ENCODE data around the gene EXOC3.

The EXOC3 gene

DNA sequence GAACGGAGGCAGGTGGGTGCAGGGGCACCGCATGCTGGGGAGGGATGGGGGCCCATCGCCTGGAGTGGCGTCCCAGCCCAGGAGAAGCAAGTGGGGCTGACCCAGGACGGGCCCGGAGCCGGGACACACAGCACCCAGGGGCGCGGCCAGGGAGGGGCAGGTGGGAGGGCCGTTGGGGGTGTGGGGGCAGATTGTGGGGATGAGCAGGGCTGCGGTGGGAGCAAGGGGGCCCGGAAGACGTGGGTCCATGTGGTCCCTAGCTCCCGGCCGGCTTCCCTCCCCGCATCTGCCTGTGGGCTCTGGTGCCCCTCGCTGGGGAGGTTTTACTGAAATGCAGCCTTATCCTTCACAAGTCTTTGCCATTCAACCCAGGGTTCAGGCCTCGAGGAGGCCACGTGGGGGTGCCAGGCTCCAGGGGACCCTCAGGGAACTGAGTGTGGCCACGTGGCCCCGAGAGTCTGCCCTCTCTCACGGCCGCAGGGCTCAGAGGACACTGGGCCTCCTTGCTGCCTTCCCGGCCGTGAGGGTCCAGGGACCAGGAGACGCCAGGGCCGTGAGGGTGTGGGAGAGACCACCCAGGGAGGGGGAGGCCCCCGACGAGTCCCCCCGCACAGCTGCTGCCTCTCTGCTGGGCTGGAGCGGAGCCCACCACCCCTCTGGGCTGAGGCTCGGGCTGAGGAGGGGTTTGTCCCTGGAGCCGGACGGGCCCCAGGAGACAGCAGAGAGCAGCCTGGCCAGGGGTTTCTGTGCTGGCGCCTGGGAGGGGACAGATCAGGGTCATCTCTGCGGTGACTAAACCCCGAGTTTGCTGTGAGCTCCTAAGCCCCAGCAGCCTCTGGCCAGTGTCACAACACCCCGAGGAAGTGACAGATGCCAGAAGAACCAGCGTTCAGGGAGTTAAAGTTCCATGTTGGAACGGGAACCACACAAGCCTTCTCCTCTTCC lies 46.0 kb downstream of the EXOC3 start:
- DNase-seq (ENCODE audit: low read depth, low spot score): no peak
- no peak overlapping the region for H3K4me3 ChIP-seq (ENCODE audit: low read depth, low read length)
- CTCF ChIA-PET: no interaction called here
- POLR2A ChIA-PET: no interaction called here
- TF ChIP-seq, protein P1, sequence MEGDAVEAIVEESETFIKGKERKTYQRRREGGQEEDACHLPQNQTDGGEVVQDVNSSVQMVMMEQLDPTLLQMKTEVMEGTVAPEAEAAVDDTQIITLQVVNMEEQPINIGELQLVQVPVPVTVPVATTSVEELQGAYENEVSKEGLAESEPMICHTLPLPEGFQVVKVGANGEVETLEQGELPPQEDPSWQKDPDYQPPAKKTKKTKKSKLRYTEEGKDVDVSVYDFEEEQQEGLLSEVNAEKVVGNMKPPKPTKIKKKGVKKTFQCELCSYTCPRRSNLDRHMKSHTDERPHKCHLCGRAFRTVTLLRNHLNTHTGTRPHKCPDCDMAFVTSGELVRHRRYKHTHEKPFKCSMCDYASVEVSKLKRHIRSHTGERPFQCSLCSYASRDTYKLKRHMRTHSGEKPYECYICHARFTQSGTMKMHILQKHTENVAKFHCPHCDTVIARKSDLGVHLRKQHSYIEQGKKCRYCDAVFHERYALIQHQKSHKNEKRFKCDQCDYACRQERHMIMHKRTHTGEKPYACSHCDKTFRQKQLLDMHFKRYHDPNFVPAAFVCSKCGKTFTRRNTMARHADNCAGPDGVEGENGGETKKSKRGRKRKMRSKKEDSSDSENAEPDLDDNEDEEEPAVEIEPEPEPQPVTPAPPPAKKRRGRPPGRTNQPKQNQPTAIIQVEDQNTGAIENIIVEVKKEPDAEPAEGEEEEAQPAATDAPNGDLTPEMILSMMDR (IDR thresholded peaks at IDR 0.05; ENCODE audit: insufficient read depth, low read length, missing control alignments): no peak

DNA sequence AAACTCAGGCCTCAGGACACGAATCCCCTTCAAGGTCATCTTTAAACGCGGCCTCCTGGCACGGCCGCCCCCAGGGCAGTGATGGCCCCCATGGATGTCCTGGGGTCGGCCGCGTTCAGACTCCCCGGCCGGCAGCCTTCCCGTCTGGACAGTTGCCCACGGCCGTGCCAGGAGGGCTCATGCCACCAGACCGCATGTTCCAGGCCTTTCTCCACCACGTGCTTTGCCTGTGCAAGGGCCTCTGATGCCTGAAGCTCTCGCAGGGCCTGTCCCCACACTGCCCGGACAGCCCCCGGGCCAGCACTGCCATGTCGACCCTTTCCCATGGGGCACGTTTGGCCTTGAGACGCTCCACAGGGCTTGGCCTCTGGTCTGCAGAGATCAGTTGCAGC lies 46.7 kb downstream of the EXOC3 start:
- POLR2A ChIA-PET: no interaction called here
- no peak for DNase-seq (ENCODE audit: low read depth, low spot score)
- CTCF ChIA-PET: no interaction called here
- TF ChIP-seq, protein P1 (IDR thresholded peaks at IDR 0.05; ENCODE audit: insufficient read depth, low read length, missing control alignments): no peak
- H3K4me3 ChIP-seq (ENCODE audit: low read depth, low read length): no peak overlapping the region

DNA sequence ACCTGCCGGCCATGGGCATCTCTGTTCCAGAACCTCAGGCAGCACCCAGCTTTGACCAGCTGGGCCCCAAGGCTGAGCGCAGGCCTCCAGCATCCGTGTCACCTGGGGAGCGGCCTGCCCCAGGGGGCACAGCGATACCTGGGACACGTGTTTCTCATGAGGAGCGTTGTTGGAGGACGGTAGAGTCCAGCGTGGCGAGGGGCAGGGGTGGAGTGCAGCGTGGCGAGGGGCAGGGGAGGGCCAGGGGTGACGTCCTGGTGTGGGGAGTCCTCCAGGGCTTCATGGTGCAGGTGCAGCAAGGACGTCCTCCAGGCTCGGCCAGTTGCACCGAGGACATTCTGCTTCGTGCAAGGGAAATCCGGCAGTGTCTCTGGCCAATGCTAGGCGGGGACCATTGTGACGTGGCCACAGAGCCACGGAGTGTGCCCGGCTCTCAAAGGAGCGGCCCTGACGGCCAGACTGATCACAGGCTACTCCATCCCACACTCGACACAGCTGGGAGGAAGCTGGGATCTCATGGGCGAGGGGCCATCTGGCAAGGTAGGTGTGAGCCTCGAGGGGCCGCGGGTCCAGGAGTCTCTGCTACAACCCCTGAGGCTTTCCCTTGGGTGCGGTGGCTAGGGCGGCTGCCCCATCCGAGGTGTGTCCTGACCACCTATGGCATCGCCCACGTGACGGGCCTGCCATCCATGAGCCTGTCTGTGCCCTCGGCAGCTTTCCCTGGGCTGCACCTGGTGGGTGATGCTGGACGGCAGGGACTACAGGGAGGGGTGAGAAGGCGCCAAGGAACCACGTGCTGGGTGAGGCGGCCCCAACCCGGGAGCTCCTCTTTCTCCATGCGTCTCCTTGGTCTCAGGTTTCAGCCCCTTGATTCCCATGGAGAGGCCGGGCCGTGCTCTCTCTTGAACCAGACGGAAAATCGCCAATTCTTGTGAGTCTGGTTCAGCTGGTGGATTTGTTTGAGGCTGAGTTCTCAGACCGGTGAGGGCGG lies 47.4 kb downstream of the EXOC3 start:
- CTCF ChIA-PET: no interaction called here
- no peak for DNase-seq (ENCODE audit: low read depth, low spot score)
- POLR2A ChIA-PET: no interaction called here
- TF ChIP-seq, protein P1 (IDR thresholded peaks at IDR 0.05; ENCODE audit: insufficient read depth, low read length, missing control alignments): no peak
- H3K4me3 ChIP-seq (ENCODE audit: low read depth, low read length): no peak overlapping the region

DNA sequence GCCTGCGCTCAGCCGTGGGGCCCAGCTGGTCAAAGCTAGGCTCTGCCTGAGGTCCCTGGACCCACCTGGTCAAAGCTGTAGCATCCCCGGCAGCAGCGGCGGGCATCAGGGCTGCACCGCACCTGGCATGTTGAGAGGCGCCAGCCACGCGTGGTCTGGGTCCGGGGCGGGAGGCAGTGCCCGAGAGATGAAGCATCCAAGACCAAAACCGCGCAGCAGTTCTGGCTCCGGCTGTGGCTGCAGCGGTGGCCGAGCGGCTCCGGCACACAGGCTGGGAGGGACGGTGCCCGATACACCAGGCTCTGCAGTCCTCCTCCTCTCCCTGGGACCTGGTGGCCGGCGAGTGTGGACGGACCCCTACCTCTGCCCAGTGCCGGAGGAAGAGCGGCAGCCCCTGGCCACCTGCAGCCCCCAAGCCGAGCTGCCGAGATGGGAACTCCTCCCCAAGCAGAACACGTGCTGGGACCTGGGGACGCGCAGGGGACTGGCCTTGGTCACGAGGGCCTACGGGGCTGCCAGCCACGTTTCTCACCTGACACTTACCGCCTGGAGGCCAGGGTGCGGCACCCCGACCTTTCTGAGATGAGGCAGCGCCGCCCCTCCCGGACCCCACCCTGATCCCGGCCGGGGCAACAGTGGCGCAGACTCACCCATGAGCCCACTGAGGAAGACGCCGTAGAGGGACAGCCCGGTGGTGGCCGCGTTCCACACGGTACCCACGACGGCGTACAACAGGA lies 48.3 kb downstream of the EXOC3 start:
- CTCF ChIA-PET: no interaction called here
- TF ChIP-seq, protein P1 (IDR thresholded peaks at IDR 0.05; ENCODE audit: insufficient read depth, low read length, missing control alignments): no peak
- DNase-seq (ENCODE audit: low read depth, low spot score): no peak
- POLR2A ChIA-PET: no interaction called here
- H3K4me3 ChIP-seq (ENCODE audit: low read depth, low read length): no peak overlapping the region

DNA sequence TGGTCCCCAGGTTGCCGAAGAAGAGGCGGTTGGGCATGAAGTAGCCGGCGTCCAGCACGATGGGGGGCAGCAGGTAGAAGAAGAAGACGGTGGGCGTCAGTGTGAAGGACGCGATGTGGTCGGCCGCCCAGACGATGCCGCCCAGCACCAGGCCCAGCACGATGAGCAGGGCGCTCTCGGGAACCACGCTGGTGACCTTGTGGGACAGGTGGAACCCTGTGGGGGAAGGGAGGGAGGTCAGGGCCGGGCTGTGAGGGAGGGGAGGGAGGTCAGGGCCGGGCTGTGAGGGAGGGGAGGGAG lies 48.8 kb downstream of the EXOC3 start:
- no peak overlapping the region for H3K4me3 ChIP-seq (ENCODE audit: low read depth, low read length)
- POLR2A ChIA-PET: no interaction called here
- TF ChIP-seq, protein P1 (IDR thresholded peaks at IDR 0.05; ENCODE audit: insufficient read depth, low read length, missing control alignments): no peak
- no peak for DNase-seq (ENCODE audit: low read depth, low spot score)
- CTCF ChIA-PET: no interaction called here

Data from AG04449 (cell line).